HepG2 (cell line): ENCODE results near the gene NCF4. TPM values are rescaled to one million over a fixed set of nuclear protein-coding genes. Genes with fewer than 3 reads are reported as not detected.

ENCODE experiments used
- ATAC-seq: fragments of 200-7000 bp; cut with Tn5 transposase; 3 replicates; pipeline ENCODE4 v1.9.1; 2020; ENCODE audit warnings: mild to moderate bottlenecking, moderate library complexity
- BruUV-seq: library from RNA; stranded (reverse); fragments of 400-500 nt; replicated peaks from 2 replicates; lab custom pipeline; 2021; lab: Mats Ljungman, UMichigan
- CTCF ChIA-PET: fragments of 300-600 bp; formaldehyde crosslinking; extraction: SDS; loops from one replicate; lab custom pipeline; 2021; ENCODE audit warnings: low total read pairs, inconsistent platforms, low intra/inter-chr PET ratio; lab: Yijun Ruan, JAX
- POLR2A ChIA-PET: fragments of 350-600 bp; sonication (Branson Sonifier 250); formaldehyde crosslinking; loops from one replicate; lab custom pipeline; 2020; ENCODE audit warnings: antibody characterized with exemption, inconsistent platforms; lab: Yijun Ruan, JAX
- DNase-seq: peaks from one replicate; pipeline ENCODE4 v3.0.0-alpha.2; 2015; ENCODE audit warnings: low spot score
- FAIRE-seq: peaks from 3 replicates; lab custom pipeline; 2011; peaks lifted over from hg19 to GRCh38; lab: Jason Lieb, UNC
- H2AFZ ChIP-seq: one replicate; pipeline ENCODE4 v1.6.1; 2011; ENCODE audit warnings: low read length, inconsistent platforms
- H3K27ac ChIP-seq: fragments of 300-600 bp; 3 replicates; pipeline ENCODE4 v1.8.0; 2011; ENCODE audit warnings: mixed run types, mild to moderate bottlenecking, mixed read lengths, low read length, inconsistent platforms; ENCODE audit not compliant: insufficient read depth; ENCODE audit errors: extremely low read length
- H3K27me3 ChIP-seq, 2 experiments: fragments of 200-600 bp in 1 of 2; 2 replicates in 1 of 2; 3 replicates in 1 of 2; pipeline versions ENCODE4 v1.6.0 to v1.8.0; 2011; ENCODE audit warnings: low read length in 2 of 2, mild to moderate bottlenecking in 2 of 2, moderate library complexity in 2 of 2, inconsistent platforms in 1 of 2; ENCODE audit not compliant: insufficient read depth in 2 of 2, control insufficient read depth in 1 of 2
- H3K36me3 ChIP-seq, 2 experiments: fragments of 200-600 bp in 1 of 2; replicated peaks in 1 of 2; 2 replicates in 1 of 2; 3 replicates in 1 of 2; pipeline versions ENCODE4 v1.5.1 to v1.8.0; 2011; ENCODE audit warnings: low read length in 2 of 2, inconsistent platforms in 1 of 2; ENCODE audit not compliant: insufficient read depth in 2 of 2, control insufficient read depth in 1 of 2
- H3K4me1 ChIP-seq: 2 replicates; pipeline ENCODE4 v1.5.1; 2012; ENCODE audit warnings: low read length, inconsistent platforms; ENCODE audit not compliant: insufficient read depth
- H3K4me2 ChIP-seq: 2 replicates; pipeline ENCODE4 v1.6.0; 2011; ENCODE audit warnings: low read depth, low read length, inconsistent platforms
- H3K4me3 ChIP-seq, 3 experiments: fragments of 200-600 bp in 1 of 3; sonication (generic), shearing (Covaris generic) in 1 of 3; replicated peaks in 1 of 3; 2 replicates each; pipeline ENCODE4 v1.5.1; 2011 to 2016; ENCODE audit warnings: low read length in 3 of 3, inconsistent platforms in 2 of 3, low read depth in 2 of 3, mild to moderate bottlenecking in 2 of 3, control low read depth in 1 of 3, mixed read lengths in 1 of 3; ENCODE audit not compliant: insufficient read depth in 1 of 3
- H3K79me2 ChIP-seq: one replicate; pipeline ENCODE4 v1.6.1; 2011; ENCODE audit warnings: low read length, inconsistent platforms; ENCODE audit not compliant: insufficient read depth
- H3K9ac ChIP-seq: 2 replicates; pipeline ENCODE4 v1.6.0; 2011; ENCODE audit warnings: mild to moderate bottlenecking, low read depth, low read length, inconsistent platforms; ENCODE audit not compliant: insufficient read depth
- H3K9me3 ChIP-seq: 2 replicates; pipeline ENCODE4 v1.5.1; 2012; ENCODE audit warnings: mild to moderate bottlenecking, low read length
- H4K20me1 ChIP-seq: 2 replicates; pipeline ENCODE4 v1.6.0; 2011; ENCODE audit warnings: inconsistent platforms, mild to moderate bottlenecking, low read length, moderate library complexity; ENCODE audit not compliant: insufficient read depth
- ARID2 ChIP-seq: sonication (generic); formaldehyde crosslinking; IDR thresholded peaks from 2 replicates; pipeline ENCODE4 v1.8.1; 2022; ENCODE audit warnings: mild to moderate bottlenecking, missing genetic modification reagents, borderline replicate concordance
- BHLHE40 ChIP-seq: IDR thresholded peaks from 2 replicates; pipeline ENCODE4 v1.6.1; 2011; ENCODE audit warnings: low read length, improper control_type of control experiment
- CEBPB ChIP-seq: IDR thresholded peaks from 2 replicates; pipeline ENCODE4 v1.6.1; 2011; ENCODE audit warnings: low read depth, low read length, improper control_type of control experiment, borderline replicate concordance
- CREM ChIP-seq, 2 experiments: sonication (generic) in 1 of 2; formaldehyde crosslinking in 1 of 2; IDR thresholded peaks; 2 replicates each; pipeline versions ENCODE4 v1.4.0 to v1.6.1; 2016 to 2020; ENCODE audit warnings: antibody characterized with exemption in 1 of 2, mild to moderate bottlenecking in 1 of 2, missing genetic modification reagents in 1 of 2
- HNRNPK ChIP-seq: fragments of 200-400 bp; formaldehyde crosslinking; IDR thresholded peaks from 2 replicates; pipeline ENCODE4 v1.6.1; 2018; ENCODE audit warnings: low read length, low read depth, moderate library complexity, mild to moderate bottlenecking; ENCODE audit not compliant: poor library complexity, severe bottlenecking
- HNRNPL ChIP-seq: fragments of 200-400 bp; formaldehyde crosslinking; IDR thresholded peaks from 2 replicates; pipeline ENCODE4 v1.6.1; 2017; ENCODE audit warnings: mild to moderate bottlenecking, low read depth, low read length
- HNRNPLL ChIP-seq: fragments of 200-400 bp; formaldehyde crosslinking; IDR thresholded peaks from 2 replicates; pipeline ENCODE4 v1.6.1; 2017; ENCODE audit warnings: mild to moderate bottlenecking, low read depth, low read length; ENCODE audit not compliant: poor library complexity, severe bottlenecking
- KAT8 ChIP-seq: IDR thresholded peaks from 2 replicates; pipeline ENCODE4 v1.6.1; 2016; ENCODE audit warnings: missing genetic modification reagents, missing compliant biosample characterization
- MEF2D ChIP-seq: sonication (generic); formaldehyde crosslinking; IDR thresholded peaks from 2 replicates; pipeline ENCODE4 v1.5.1; 2020; ENCODE audit warnings: mild to moderate bottlenecking, missing genetic modification reagents
- SMC3 ChIP-seq: IDR thresholded peaks from 2 replicates; pipeline ENCODE4 v1.6.1; 2011; ENCODE audit warnings: low read length, improper control_type of control experiment
- SOX5 ChIP-seq: IDR thresholded peaks from 2 replicates; pipeline ENCODE4 v1.6.1; 2016; ENCODE audit warnings: borderline replicate concordance
- SP5 ChIP-seq: IDR thresholded peaks from 2 replicates; pipeline ENCODE4 v1.6.1; 2016; ENCODE audit warnings: low read depth, borderline replicate concordance
- ZNF142 ChIP-seq: sonication (generic); formaldehyde crosslinking; IDR thresholded peaks from 2 replicates; pipeline ENCODE4 v1.4.0; 2020; ENCODE audit warnings: missing genetic modification reagents
- ZNF337 ChIP-seq: sonication (generic); formaldehyde crosslinking; IDR thresholded peaks from 2 replicates; pipeline ENCODE4 v1.5.1; 2020; ENCODE audit warnings: missing genetic modification reagents, low read depth, mild to moderate bottlenecking, borderline replicate concordance
- ZNF432 ChIP-seq: sonication (generic); formaldehyde crosslinking; IDR thresholded peaks from 2 replicates; pipeline ENCODE4 v1.5.0; 2020; ENCODE audit warnings: missing genetic modification reagents, mild to moderate bottlenecking, borderline replicate concordance
- ZNF569 ChIP-seq: sonication (generic); formaldehyde crosslinking; IDR thresholded peaks from 2 replicates; pipeline ENCODE4 v1.5.0; 2020; ENCODE audit warnings: mild to moderate bottlenecking, missing genetic modification reagents, moderate library complexity, borderline replicate concordance
- ZNF720 ChIP-seq: sonication (generic); formaldehyde crosslinking; IDR thresholded peaks from 2 replicates; pipeline ENCODE4 v1.4.0; 2020; ENCODE audit warnings: missing genetic modification reagents
- ZNF737 ChIP-seq: sonication (generic); formaldehyde crosslinking; IDR thresholded peaks from 2 replicates; pipeline ENCODE4 v1.5.0; 2020; ENCODE audit warnings: missing genetic modification reagents, mild to moderate bottlenecking, borderline replicate concordance
- ZNF790 ChIP-seq: sonication (generic); formaldehyde crosslinking; IDR thresholded peaks from 2 replicates; pipeline ENCODE4 v1.8.0; 2022; ENCODE audit warnings: missing genetic modification reagents, mild to moderate bottlenecking, borderline replicate concordance
- WGBS: methylation state at CpG from one replicate; pipeline ENCODE4 v1.1.6; 2017; ENCODE audit warnings: low lambda C conversion rate; 5-methylcytosine and 5-hydroxymethylcytosine counted together
- in situ Hi-C: cut with HindIII; loops from 2 replicates; pipeline ENCODE4 v1.10.0; 2017; ENCODE audit warnings: low pct_unique_long_range_greater_than_20kb; ENCODE audit not compliant: extremely low pct_ligation_motif_present
- intact Hi-C: fragments of 100-400 bp; cut with micrococcal nuclease; formaldehyde crosslinking; loops from one replicate; pipeline ENCODE4 v1.10.0; 2022; ENCODE audit not compliant: unreplicated experiment
- polyA plus RNA-seq, 8 experiments: library from polyadenylated mRNA; depleted of rRNA in 3 of 8; stranded (reverse) in 7 of 8; unstranded in 1 of 8; fragments of >200 nt; fragmentation: Illumina TruSeq in 4 of 8; extraction: Trizol in 4 of 8; gene quantifications; 2 replicates each; pipeline versions ENCODE4 v1.2.1 to v1.2.3, GENCODE V29; 2011 to 2016; ENCODE audit warnings: low read depth in 4 of 8, missing spikeins in 1 of 8, mixed read lengths in 1 of 8; ENCODE audit not compliant: insufficient read depth in 1 of 8
- total RNA-seq, 5 experiments: library from RNA; depleted of rRNA; stranded (reverse); fragments of >200 nt; fragmentation: Illumina TruSeq; extraction: Trizol; gene quantifications; 2 replicates each; pipeline ENCODE4 v1.2.3, GENCODE V29; 2016; ENCODE audit warnings: low read depth in 1 of 5

The NCF4 gene
- total and polyA plus RNA-seq, 2 of the 13 experiments (the other 11 are each of a cell fraction or from before 2014, with no cell fraction given), result not detected

GRCh38 chr22:36815558-36816338 lies 45.1 kb upstream of the NCF4 start (continued):
- TF ChIP-seq BHLHE40, result no peak
- TF ChIP-seq HNRNPK, result no peak
- TF ChIP-seq CEBPB, result no peak
- no peak for TF ChIP-seq CREM (IDR thresholded peaks at IDR 0.05)
- no peak for TF ChIP-seq CREM (CRISPR knock-in tag; IDR thresholded peaks at IDR 0.05)
- no peak for TF ChIP-seq ZNF432 (CRISPR knock-in tag)
- no peak for TF ChIP-seq ZNF720 (CRISPR knock-in tag)

GRCh38 chr22:36816339-36816635 lies 44.5 kb upstream of the NCF4 start:
- ChIA-PET POLR2A (no interaction called here), CTCF (no interaction called here)
- Histone ChIP-seq H3K79me2 (no peaks in the 10 kb centered on the region), H3K27me3 (peaks cover 5 to 69% of the 10 kb centered on the region in 2 experiments; a peak in 4 of 5 replicates), H3K9me3 (no peaks in the 10 kb centered on the region), H3K9ac (no peak overlapping the region), H2AFZ (no peak overlapping the region), H3K4me2 (no peak overlapping the region), H3K4me3 (no peak overlapping the region), H3K4me1 (no peaks in the 10 kb centered on the region), H3K27ac (no peak overlapping the region), H3K36me3 (no peaks in the 10 kb centered on the region), H4K20me1 (no peaks in the 10 kb centered on the region)
- no peak for FAIRE-seq
- no TSS peak for BruUV-seq
- TF ChIP-seq HNRNPLL (no peak), HNRNPL (no peak), SMC3 (no peak), ZNF737 (CRISPR knock-in tag) (no peak), KAT8 (CRISPR knock-in tag) (no peak), SOX5 (no peak), ZNF790 (CRISPR knock-in tag) (no peak), ZNF569 (CRISPR knock-in tag) (no peak), MEF2D (CRISPR knock-in tag) (no peak), ARID2 (CRISPR knock-in tag) (no peak), ZNF337 (no peak), SP5 (CRISPR knock-in tag) (no peak), ZNF142 (CRISPR knock-in tag) (no peak)
- intact Hi-C loops (no loop called here), in situ Hi-C loops (no loop called here)
- no peak for ATAC-seq
- 4% methylated on average over 5 of the region's 12 CpGs for WGBS
- DNase-seq, result no peak
